Naive thymus-derived CD4-positive, alpha-beta T cell (primary cell): Measurements from ENCODE around the gene TADA3. TPM values are rescaled to one million over a fixed set of nuclear protein-coding genes. Genes with fewer than 3 reads are reported as not detected.
"Not testable (repeated sequence)": the region's sequence is repeated elsewhere in the genome, so short reads cannot be mapped to it uniquely, and the experiment has no call there.

ENCODE experiments used
- ATAC-seq: fragments of 150-1000 bp; cut with Tn5 transposase; 2 replicates; pipeline ENCODE4 v1.10.0; 2021; ENCODE audit warnings: mild to moderate bottlenecking, moderate library complexity
- CTCF ChIA-PET: fragments of 350-600 bp; sonication (Branson Sonifier 250); formaldehyde crosslinking; loops from one replicate; lab custom pipeline; 2021; ENCODE audit warnings: antibody characterized with exemption; lab: Charles Lee
- POLR2A ChIA-PET: fragments of 350-600 bp; sonication (Branson Sonifier 250); formaldehyde crosslinking; loops from one replicate; lab custom pipeline; 2021; ENCODE audit warnings: antibody characterized with exemption, inconsistent platforms; lab: Charles Lee
- DNase-seq, 9 donors: peaks; one replicate each; pipeline versions ENCODE4 v3.0.0 to v3.0.0-alpha.2; 2020 to 2022; ENCODE audit warnings: mixed read lengths in 1 of 9
- H3K27ac ChIP-seq: one replicate; pipeline ENCODE4 v1.7.0; 2013; ENCODE audit warnings: mild to moderate bottlenecking, low read depth, low read length, moderate library complexity
- H3K27me3 ChIP-seq, 2 donors: one replicate each; pipeline ENCODE4 v1.7.0; 2013; ENCODE audit warnings: low read length in 2 of 2, mild to moderate bottlenecking in 2 of 2, moderate library complexity in 2 of 2; ENCODE audit not compliant: control insufficient read depth in 2 of 2, insufficient read depth in 2 of 2
- H3K36me3 ChIP-seq, 3 experiments: 1 replicate in 2 of 3; 2 replicates in 1 of 3; pipeline ENCODE4 v1.7.0; 2013; ENCODE audit warnings: low read length in 3 of 3, mild to moderate bottlenecking in 3 of 3, moderate library complexity in 1 of 3; ENCODE audit not compliant: insufficient read depth in 3 of 3, control insufficient read depth in 2 of 3
- H3K4me1 ChIP-seq, 2 donors: one replicate each; pipeline ENCODE4 v1.7.0; 2013; ENCODE audit warnings: low read length in 2 of 2, mild to moderate bottlenecking in 2 of 2, moderate library complexity in 1 of 2; ENCODE audit not compliant: control insufficient read depth in 2 of 2, insufficient read depth in 2 of 2
- H3K4me3 ChIP-seq: 2 replicates; pipeline ENCODE4 v1.7.0; 2013; ENCODE audit warnings: mild to moderate bottlenecking, low read length
- H3K9me3 ChIP-seq, 3 experiments: 1 replicate in 2 of 3; 2 replicates in 1 of 3; pipeline ENCODE4 v1.7.0; 2013; ENCODE audit warnings: low read length in 3 of 3; ENCODE audit not compliant: control insufficient read depth in 2 of 3
- H3K27ac Mint-ChIP-seq, 9 donors: one replicate each; pipeline ENCODE4 v1.8.0; 2020 to 2022; ENCODE audit warnings: mixed read lengths in 9 of 9, mild to moderate bottlenecking in 8 of 9, moderate library complexity in 5 of 9, inconsistent platforms in 2 of 9
- H3K27me3 Mint-ChIP-seq, 5 donors: one replicate each; pipeline ENCODE4 v1.8.0; 2021 to 2022; ENCODE audit warnings: mixed read lengths in 5 of 5, mild to moderate bottlenecking in 1 of 5
- H3K36me3 Mint-ChIP-seq, 5 donors: one replicate each; pipeline ENCODE4 v1.8.0; 2020 to 2022; ENCODE audit warnings: mixed read lengths in 5 of 5, mild to moderate bottlenecking in 3 of 5, inconsistent platforms in 1 of 5
- H3K4me1 Mint-ChIP-seq, 7 donors: one replicate each; pipeline ENCODE4 v1.8.0; 2020 to 2022; ENCODE audit warnings: mixed read lengths in 7 of 7, mild to moderate bottlenecking in 3 of 7, inconsistent platforms in 1 of 7
- H3K4me3 Mint-ChIP-seq, 10 donors: one replicate each; pipeline ENCODE4 v1.8.0; 2020 to 2022; ENCODE audit warnings: mild to moderate bottlenecking in 10 of 10, mixed read lengths in 10 of 10, moderate library complexity in 6 of 10, inconsistent platforms in 2 of 10
- H3K9me3 Mint-ChIP-seq, 11 donors: one replicate each; pipeline ENCODE4 v1.8.0; 2020 to 2022; ENCODE audit warnings: mixed read lengths in 11 of 11, mild to moderate bottlenecking in 4 of 11, inconsistent platforms in 1 of 11, moderate library complexity in 1 of 11
- intact Hi-C, 2 donors: fragments of 100-400 bp; cut with micrococcal nuclease; formaldehyde crosslinking; loops; one replicate each; pipeline ENCODE4 v1.15.1; 2023
- polyA plus RNA-seq, 2 donors: library from polyadenylated mRNA; unstranded; fragments of 300-500 nt; fragmentation: Illumina TruSeq; gene quantifications; one replicate each; pipeline ENCODE4 v1.2.3, GENCODE V29; 2021
- total RNA-seq, 6 experiments: library from RNA in 5 of 6; stranded (reverse) in 5 of 6; gene quantifications; 1 replicate in 5 of 6; 2 replicates in 1 of 6; pipeline ENCODE4 v1.2.3 and lab custom pipeline; 2021 to 2026

Gene TADA3
- total and polyA plus RNA-seq, 7 experiments from 2014 or later = 31.6 to 69.5 (median 42.7) TPM

DNA sequence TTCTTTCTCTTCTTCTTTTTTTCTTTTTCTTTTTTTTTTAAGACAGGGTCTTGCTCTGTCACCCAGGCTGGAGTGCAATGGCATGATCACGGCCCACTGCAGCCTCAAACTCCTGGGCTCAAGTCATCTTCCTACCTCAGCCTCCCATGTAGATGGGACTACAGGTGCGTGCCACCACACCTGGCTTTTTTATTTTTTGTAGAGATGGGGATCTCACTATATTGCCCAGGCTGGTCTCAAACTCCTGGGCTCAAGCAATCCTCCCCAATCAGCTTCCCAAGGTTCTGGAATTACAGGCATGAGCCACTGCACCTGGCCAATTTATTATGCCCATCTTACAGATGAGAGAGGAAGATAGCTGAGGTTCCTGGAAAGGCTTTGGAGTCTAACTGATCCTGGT is 21.3 kb downstream of the TADA3 start:
- Mint-ChIP-seq H3K36me3 (peaks cover 0 to 11% (median 0%) of the 10 kb centered on the region in 5 donors), H3K4me3 (peak overlapping the region in 9 of 10 donors; percentile 19 to 87 (median 66)), H3K4me1 (peaks cover 13 to 46% (median 26%) of the 10 kb centered on the region in 7 donors), H3K27ac (peak overlapping the region in 6 of 9 donors; percentile 33 to 78 (median 46))
- H3K27me3 ChIP-seq, ATAC-seq, H3K4me3 ChIP-seq, H3K36me3 ChIP-seq, CTCF ChIA-PET, intact Hi-C loops, DNase-seq, H3K27ac ChIP-seq, H3K9me3 ChIP-seq, H3K9me3 Mint-ChIP-seq, H3K27me3 Mint-ChIP-seq: not testable (repeated sequence)
- H3K4me1 ChIP-seq = peaks cover 8 to 13% of the 10 kb centered on the region in 2 donors
- POLR2A ChIA-PET = interaction anchor here (0.5 to 1.3 kb wide), 4 partner anchors 20 to 225 kb away, joined by 3 read pairs; no protein-coding TSS in a partner anchor

DNA sequence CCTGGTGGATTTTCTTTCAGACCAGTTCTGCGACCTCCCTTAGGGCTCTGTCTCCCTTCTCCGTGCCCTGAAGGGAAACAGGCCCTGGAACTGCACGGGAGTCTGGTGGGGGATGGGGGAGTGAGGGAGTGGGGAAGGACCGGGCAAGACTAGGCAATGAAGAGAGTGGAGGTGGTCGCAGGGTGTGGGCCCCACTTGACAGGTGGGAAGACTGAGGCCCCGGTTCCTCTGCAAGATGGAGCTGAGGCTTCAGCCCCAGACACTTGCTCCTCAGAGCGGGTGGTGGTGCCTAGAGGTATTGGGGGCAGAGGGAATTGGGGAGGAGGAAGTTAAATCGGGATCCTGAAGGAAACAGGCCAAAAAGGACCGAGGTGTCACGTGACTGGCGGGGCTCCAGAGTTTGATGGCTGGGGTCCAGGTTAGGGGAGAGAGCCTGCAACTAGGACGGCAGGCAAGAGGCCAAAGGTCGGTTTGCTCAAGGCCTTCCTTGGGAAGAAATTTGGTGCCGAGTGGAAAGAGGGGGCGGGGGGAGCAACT is 21.9 kb downstream of the TADA3 start:
- Histone ChIP-seq H3K36me3 (no peaks in the 10 kb centered on the region), H3K27me3 (no peaks in the 10 kb centered on the region), H3K4me1 (peaks cover 8 to 13% of the 10 kb centered on the region in 2 donors), H3K4me3 (peak overlapping the region; percentile 49), H3K9me3 (no peaks in the 10 kb centered on the region), H3K27ac (no peak overlapping the region)
- Mint-ChIP-seq H3K27me3 (peaks cover 0 to 3% (median 0%) of the 10 kb centered on the region in 5 donors), H3K27ac (peak overlapping the region in 4 of 9 donors; percentile 37 to 78 (median 46)), H3K4me3 (peak overlapping the region; percentile 23 to 87 (median 65)), H3K4me1 (peaks cover 13 to 45% (median 25%) of the 10 kb centered on the region in 7 donors), H3K9me3 (no peaks in the 10 kb centered on the region), H3K36me3 (peaks cover 0 to 11% (median 0%) of the 10 kb centered on the region in 5 donors)
- DNase-seq (no peak), ATAC-seq (no peak)
- intact Hi-C loops = loop anchor here in 1 of 2 donors (1.0 kb wide), 1 partner anchor 39 kb away; the partner anchor contains the start of gene BRPF1
- CTCF ChIA-PET = interaction anchor here (0.5 kb wide), 1 partner anchor 283 kb away, joined by 4 read pairs; no protein-coding TSS in a partner anchor
- POLR2A ChIA-PET = interaction anchor here (0.5 to 2.0 kb wide), 6 partner anchors 10 to 163 kb away, joined by 3 to 7 read pairs (median 3); partner anchors contain the start of genes ARPC4, CRELD1, MTMR14 and TADA3

DNA sequence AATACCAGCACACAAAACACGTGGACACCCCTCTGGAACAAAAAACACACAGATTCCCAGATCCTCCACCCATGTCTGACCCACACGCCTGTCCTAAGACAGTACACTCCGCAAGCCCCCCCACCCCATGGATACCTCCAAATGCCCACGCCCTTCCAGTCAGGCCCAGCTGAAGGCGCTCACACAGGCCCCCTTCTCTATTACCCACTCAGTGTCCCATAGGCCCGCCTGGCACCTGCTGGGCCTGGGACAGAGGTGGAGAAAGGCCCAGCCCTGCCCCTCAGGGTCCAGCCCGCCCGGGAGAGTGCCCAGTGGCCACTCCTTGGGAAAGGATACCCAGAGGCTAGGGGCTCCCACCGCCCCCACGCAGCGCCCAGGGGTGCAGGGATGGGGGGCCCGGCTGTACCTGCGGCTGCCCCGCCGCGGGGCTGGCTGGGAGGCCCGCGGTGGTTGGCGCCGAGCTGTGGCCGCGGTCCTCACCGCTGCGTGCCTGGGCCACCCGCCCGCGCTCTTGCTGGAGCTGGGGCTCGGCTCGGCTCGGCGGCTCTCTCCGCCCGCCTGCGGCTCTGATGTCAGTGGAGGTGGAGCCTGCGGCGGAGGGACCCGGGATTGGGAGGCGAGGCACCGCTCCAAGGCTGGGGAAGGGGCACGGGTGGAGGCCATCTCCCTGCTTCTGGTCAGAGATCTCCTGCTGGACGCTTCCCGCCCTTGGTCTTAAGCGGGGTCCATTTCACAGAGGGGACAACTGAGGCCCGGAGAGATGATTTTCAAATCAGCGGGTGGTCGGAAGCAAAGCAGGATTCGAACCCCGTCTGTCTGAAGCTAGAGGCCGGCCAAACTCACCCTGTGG is 22.6 kb downstream of the TADA3 start, which contains the start of gene CAMK1:
Gene CAMK1, minus strand, starts transcription at position 522 of the 850 bp plus-strand sequence. CDS start 2,198 bp downstream, outside the sequence.
- POLR2A ChIA-PET = interaction anchor here (0.7 to 2.0 kb wide), 8 partner anchors 11 to 164 kb away, joined by 3 to 7 read pairs (median 3); partner anchors contain the start of genes ARPC4, CRELD1, MTMR14 and TADA3
- Histone ChIP-seq H3K4me1 (peaks cover 8 to 13% of the 10 kb centered on the region in 2 donors), H3K27ac (peak within 1 kb of the TSS; percentile 43), H3K4me3 (peak within 1 kb of the TSS; percentile 49), H3K36me3 (no peaks in the 10 kb centered on the region), H3K27me3 (no peaks in the 10 kb centered on the region), H3K9me3 (no peaks in the 10 kb centered on the region)
- H3K27ac Mint-ChIP-seq = peak within 1 kb of the TSS; percentile 24 to 87 (median 57)
- no peaks in the 10 kb centered on the region for H3K9me3 Mint-ChIP-seq
- ATAC-seq (peak; percentile 90), DNase-seq (peak in 8 of 9 donors; percentile 31 to 82 (median 49))
- peaks cover 13 to 45% (median 24%) of the 10 kb centered on the region in 7 donors for H3K4me1 Mint-ChIP-seq
- intact Hi-C loops = loop anchor here (1.0 kb wide), 4 partner anchors 10 to 38 kb away; partner anchors contain the start of genes BRPF1 (in 1 of the 2) and TADA3 (in 1 of the 2)
- CTCF ChIA-PET = interaction anchor here (0.5 kb wide), 1 partner anchor 284 kb away, joined by 4 read pairs; no protein-coding TSS in a partner anchor
- H3K36me3 Mint-ChIP-seq = peaks cover 0 to 14% (median 0%) of the 10 kb centered on the region in 5 donors
- peaks cover 0 to 3% (median 0%) of the 10 kb centered on the region in 5 donors for H3K27me3 Mint-ChIP-seq
- H3K4me3 Mint-ChIP-seq = peak within 1 kb of the TSS; percentile 34 to 87 (median 68)

DNA sequence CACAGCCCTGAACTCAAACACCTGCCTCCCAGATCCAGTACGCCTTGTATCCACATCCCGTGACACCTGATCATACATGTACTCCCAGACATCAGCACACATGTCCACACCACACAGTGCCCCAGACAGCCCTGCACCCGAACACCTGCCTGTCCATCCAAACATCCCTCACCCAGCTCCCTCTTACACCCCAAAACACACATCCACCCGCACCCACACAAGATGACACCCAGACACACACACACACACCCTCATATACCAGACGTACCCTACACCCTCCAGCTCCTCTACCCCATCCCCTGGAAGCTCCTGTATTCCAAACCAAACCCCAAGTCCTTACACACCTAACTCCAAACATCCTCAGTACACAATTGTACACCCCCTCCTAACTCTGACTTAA is 23.3 kb downstream of the TADA3 start:
- DNase-seq = no peak
- POLR2A ChIA-PET = interaction anchor here (0.7 to 2.0 kb wide), 5 partner anchors 12 to 26 kb away, joined by 3 to 7 read pairs (median 3); partner anchors contain the start of genes ARPC4 and TADA3
- ATAC-seq = no peak
- Histone ChIP-seq H3K27ac (no peak overlapping the region), H3K27me3 (no peaks in the 10 kb centered on the region), H3K4me3 (no peak overlapping the region), H3K4me1 (peaks cover 8 to 13% of the 10 kb centered on the region in 2 donors), H3K36me3 (no peaks in the 10 kb centered on the region), H3K9me3 (no peaks in the 10 kb centered on the region)
- Mint-ChIP-seq H3K4me1 (peaks cover 13 to 45% (median 24%) of the 10 kb centered on the region in 7 donors), H3K9me3 (no peaks in the 10 kb centered on the region), H3K27me3 (peaks cover 0 to 3% (median 0%) of the 10 kb centered on the region in 5 donors), H3K36me3 (peaks cover 0 to 14% (median 0%) of the 10 kb centered on the region in 5 donors), H3K27ac (peak overlapping the region; percentile 24 to 87 (median 57)), H3K4me3 (peak overlapping the region; percentile 12 to 85 (median 68))
- CTCF ChIA-PET = no interaction called here
- intact Hi-C loops = loop anchor here (1.0 kb wide), 3 partner anchors 10 to 23 kb away; partner anchors contain the start of gene TADA3 (in 1 of the 2)

DNA sequence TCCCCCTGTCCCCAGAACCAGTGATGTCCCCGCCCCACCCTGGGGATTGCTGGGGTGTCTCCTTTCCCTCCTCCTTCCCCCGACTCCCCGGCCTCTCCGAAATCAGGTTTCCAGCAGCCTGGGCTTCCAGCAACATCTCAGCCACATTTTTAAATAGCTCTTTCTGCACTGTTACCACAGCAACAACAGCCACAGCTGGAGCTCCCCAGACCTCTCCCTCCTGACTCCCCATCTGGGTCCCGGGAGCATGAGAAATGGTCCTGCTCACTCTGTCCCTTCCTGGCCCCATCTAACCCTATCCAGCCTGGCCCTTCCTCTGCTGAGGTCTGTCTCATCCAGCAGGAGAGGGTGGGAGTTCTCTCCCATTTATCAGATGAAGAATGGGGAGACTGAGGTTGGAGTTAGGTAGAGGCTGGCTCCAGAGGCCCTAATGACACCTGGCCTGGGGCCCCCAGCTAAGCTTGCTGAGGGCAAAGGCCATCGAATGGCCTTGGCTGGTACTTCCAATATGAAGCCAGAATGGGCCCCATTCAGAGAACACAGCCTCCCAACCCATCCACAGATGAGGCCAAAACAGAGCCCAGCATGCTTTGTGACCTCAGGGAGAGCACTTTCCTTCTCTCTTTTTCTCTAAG is 24.0 kb downstream of the TADA3 start:
- Histone ChIP-seq H3K36me3 (no peaks in the 10 kb centered on the region), H3K27me3 (no peaks in the 10 kb centered on the region), H3K4me3 (no peak overlapping the region), H3K9me3 (no peaks in the 10 kb centered on the region), H3K27ac (no peak overlapping the region), H3K4me1 (peaks cover 8 to 13% of the 10 kb centered on the region in 2 donors)
- no peak for DNase-seq
- ATAC-seq = no peak
- H3K27ac Mint-ChIP-seq = peak overlapping the region in 3 of 9 donors; percentile 36 to 87 (median 54)
- peaks cover 13 to 45% (median 24%) of the 10 kb centered on the region in 7 donors for H3K4me1 Mint-ChIP-seq
- H3K4me3 Mint-ChIP-seq = peak overlapping the region in 2 of 10 donors; percentile 67 to 85
- peaks cover 0 to 3% (median 0%) of the 10 kb centered on the region in 5 donors for H3K27me3 Mint-ChIP-seq
- peaks cover 0 to 14% (median 0%) of the 10 kb centered on the region in 5 donors for H3K36me3 Mint-ChIP-seq
- H3K9me3 Mint-ChIP-seq = no peaks in the 10 kb centered on the region
- intact Hi-C loops = no loop called here
- ChIA-PET POLR2A (interaction anchor here (2.0 kb wide), 1 partner anchor 25 kb away, joined by 7 read pairs; the partner anchor contains the start of genes ARPC4 and TADA3), CTCF (no interaction called here)
